Fibroblast of pulmonary artery (primary cell): ENCODE results near the gene POLL.

Experiments used
- DNase-seq: peaks from one replicate; pipeline ENCODE4 v3.0.0-alpha.2; 2010; ENCODE audit warnings: low read depth
- H3K4me3 ChIP-seq: replicated peaks from 2 replicates; pipeline ENCODE4 v1.5.1; 2011; ENCODE audit warnings: low read depth, mild to moderate bottlenecking, control low read depth, low read length, moderate library complexity
- TF ChIP-seq, protein P1 (sequence below): IDR thresholded peaks from 2 replicates; pipeline ENCODE4 v1.5.1; 2011; ENCODE audit warnings: mild to moderate bottlenecking, control low read depth, low read length, inconsistent platforms; ENCODE audit errors: missing control alignments

Gene POLL

GRCh38 chr10:101563497-101564040, 24.5 kb downstream of the POLL start:
- TF ChIP-seq, protein P1, sequence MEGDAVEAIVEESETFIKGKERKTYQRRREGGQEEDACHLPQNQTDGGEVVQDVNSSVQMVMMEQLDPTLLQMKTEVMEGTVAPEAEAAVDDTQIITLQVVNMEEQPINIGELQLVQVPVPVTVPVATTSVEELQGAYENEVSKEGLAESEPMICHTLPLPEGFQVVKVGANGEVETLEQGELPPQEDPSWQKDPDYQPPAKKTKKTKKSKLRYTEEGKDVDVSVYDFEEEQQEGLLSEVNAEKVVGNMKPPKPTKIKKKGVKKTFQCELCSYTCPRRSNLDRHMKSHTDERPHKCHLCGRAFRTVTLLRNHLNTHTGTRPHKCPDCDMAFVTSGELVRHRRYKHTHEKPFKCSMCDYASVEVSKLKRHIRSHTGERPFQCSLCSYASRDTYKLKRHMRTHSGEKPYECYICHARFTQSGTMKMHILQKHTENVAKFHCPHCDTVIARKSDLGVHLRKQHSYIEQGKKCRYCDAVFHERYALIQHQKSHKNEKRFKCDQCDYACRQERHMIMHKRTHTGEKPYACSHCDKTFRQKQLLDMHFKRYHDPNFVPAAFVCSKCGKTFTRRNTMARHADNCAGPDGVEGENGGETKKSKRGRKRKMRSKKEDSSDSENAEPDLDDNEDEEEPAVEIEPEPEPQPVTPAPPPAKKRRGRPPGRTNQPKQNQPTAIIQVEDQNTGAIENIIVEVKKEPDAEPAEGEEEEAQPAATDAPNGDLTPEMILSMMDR: no peak
- H3K4me3 ChIP-seq: no peak overlapping the region
- no peak for DNase-seq

- TF ChIP-seq, protein P1: no peak
These were observed 25.1 kb downstream of the POLL start for GRCh38 chr10:101563007-101563406.

DNA sequence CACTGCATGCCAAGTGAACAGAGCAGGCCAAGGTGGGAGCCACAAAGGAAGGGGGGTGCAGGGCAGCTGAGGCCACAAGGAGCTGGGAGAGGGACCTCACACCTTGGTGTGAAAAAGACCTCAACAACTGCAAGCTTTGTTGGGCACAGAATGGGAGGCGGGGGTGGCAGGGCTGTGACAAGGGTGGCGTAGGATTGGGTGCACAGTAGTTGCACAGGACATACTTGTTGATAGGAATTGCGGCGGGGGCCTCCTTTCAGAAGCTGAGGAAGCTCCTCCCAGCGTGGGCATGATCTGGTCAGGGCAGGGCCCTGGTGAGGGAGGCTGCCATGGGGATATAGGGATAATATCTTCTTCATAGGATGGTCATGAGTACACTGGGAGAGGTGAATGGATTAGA, 25.8 kb downstream of the POLL start:
- no peak for DNase-seq
- H3K4me3 ChIP-seq: no peak overlapping the region
- TF ChIP-seq, protein P1: no peak

More at GRCh38 chr10:101563007-101563406, 25.1 kb downstream of the POLL start:
- no peak overlapping the region for H3K4me3 ChIP-seq
- DNase-seq: no peak

- TF ChIP-seq, protein P1: no peak
- no peak overlapping the region for H3K4me3 ChIP-seq
- DNase-seq: no peak
These were observed 26.8 kb downstream of the POLL start for GRCh38 chr10:101561068-101561915.

GRCh38 chr10:101560298-101561067, 27.6 kb downstream of the POLL start:
- TF ChIP-seq, protein P1: no peak
- DNase-seq: no peak
- H3K4me3 ChIP-seq: no peak overlapping the region

DNA sequence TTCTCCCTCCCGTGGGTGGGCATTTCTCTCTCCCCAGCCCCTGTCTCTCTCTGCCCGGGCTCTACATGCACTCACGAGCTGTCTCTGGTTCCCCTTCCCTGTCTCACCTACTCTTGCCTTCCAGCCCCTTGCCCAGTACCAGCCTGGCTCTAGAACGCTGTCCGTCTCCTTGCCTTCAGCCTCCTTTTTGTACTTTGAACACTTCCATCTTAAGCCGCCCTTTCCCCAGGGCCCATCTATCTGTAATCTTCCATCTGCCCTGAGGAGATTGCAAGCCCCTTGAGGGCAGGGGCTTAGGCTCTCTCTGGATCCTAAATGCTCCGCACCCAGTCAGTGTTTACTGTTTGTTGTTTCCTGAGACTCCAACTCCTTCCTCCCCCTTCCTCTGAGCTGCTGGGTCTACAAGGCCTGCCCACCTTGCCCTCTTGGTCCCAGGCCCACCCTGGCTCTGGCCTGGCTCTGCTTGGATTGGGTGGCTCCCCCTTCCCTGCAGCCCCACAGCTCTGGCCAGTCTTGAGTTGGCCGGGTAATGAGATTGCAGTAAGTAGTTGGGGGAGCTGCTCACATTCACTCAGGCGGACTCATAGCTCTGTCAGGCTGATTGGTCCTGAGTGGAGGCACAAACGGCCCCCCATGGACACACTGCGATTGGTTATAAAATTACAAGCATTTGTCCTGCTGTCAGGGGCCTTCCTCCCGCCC, 28.3 kb downstream of the POLL start:
- H3K4me3 ChIP-seq: no peak overlapping the region
- DNase-seq: no peak
- TF ChIP-seq, protein P1: no peak
